Measurements from ENCODE around the gene MTHFD1L.

GRCh38 chr6:150875841-150876240 lies 10.3 kb downstream of the MTHFD1L start:
- no peak for TF ChIP-seq CTCF (conservative IDR thresholded peaks at IDR 0.05; ENCODE audit: low read depth, low read length)
- TF ChIP-seq POLR2A (IDR thresholded peaks at IDR 0.05; ENCODE audit: low read depth, low read length) = no peak
- TF ChIP-seq RCOR1 (IDR thresholded peaks at IDR 0.05; ENCODE audit: insufficient replicate concordance, low read length) = no peak
- TF ChIP-seq MAFK (IDR thresholded peaks at IDR 0.05; ENCODE audit: low read depth, low read length) = no peak
- no peak for TF ChIP-seq NFE2L2 (IDR thresholded peaks at IDR 0.05; ENCODE audit: low read depth, low read length)
- TF ChIP-seq SMC3 (IDR thresholded peaks at IDR 0.05; ENCODE audit: low read depth, low read length) = no peak
- no peak for TF ChIP-seq RAD21 (IDR thresholded peaks at IDR 0.05; ENCODE audit: low read length)
